ENCODE measurements around the gene GNAO1.

The GNAO1 gene

GRCh38 chr16:56289862-56290261 is 98.6 kb downstream of the GNAO1 start:
- DNase-seq = no peak
- H3K9me3 ChIP-seq (replicated peaks; ENCODE audit: insufficient read depth, low read length) = no peaks in the 10 kb centered on the region
- no peaks in the 10 kb centered on the region for H3K79me2 ChIP-seq (ENCODE audit: low read length)
- H3K36me3 ChIP-seq (replicated peaks; ENCODE audit: insufficient read depth, low read length) = no peaks in the 10 kb centered on the region
- H3F3A ChIP-seq (ENCODE audit: insufficient read depth, low read length) = no peaks in the 10 kb centered on the region
- H3K27ac ChIP-seq (ENCODE audit: low read length) = no peak overlapping the region
- no peaks in the 10 kb centered on the region for H3K4me1 ChIP-seq (ENCODE audit: low read length)
- H3K4me3 ChIP-seq (ENCODE audit: low read length) = no peak overlapping the region
- H3K4me2 ChIP-seq (ENCODE audit: low read depth, low read length) = no peak overlapping the region
- no peak overlapping the region for H2AFZ ChIP-seq (ENCODE audit: low read length)
- no peaks in the 10 kb centered on the region for H3K27me3 ChIP-seq (replicated peaks; ENCODE audit: insufficient read depth, low read length)
- TF ChIP-seq CTCF (IDR thresholded peaks at IDR 0.05; ENCODE audit: low read length) (no peak), EZH2phosphoT487 (IDR thresholded peaks at IDR 0.05; ENCODE audit: low read length) (no peak), EZH2 (optimal IDR thresholded peaks at IDR 0.05; ENCODE audit: low read depth, low read length) (no peak)
- H4K20me1 ChIP-seq (ENCODE audit: insufficient read depth, low read length) = no peaks in the 10 kb centered on the region
- H3K9me2 ChIP-seq (replicated peaks; ENCODE audit: insufficient read depth, low read length) = no peaks in the 10 kb centered on the region
- no peak overlapping the region for H3K9ac ChIP-seq (ENCODE audit: low read length)

- Histone ChIP-seq H3F3A (ENCODE audit: insufficient read depth, low read length) (no peaks in the 10 kb centered on the region), H3K4me3 (ENCODE audit: low read length) (no peak overlapping the region), H3K9ac (ENCODE audit: low read length) (no peak overlapping the region), H3K79me2 (ENCODE audit: low read length) (no peaks in the 10 kb centered on the region), H3K27me3 (replicated peaks; ENCODE audit: insufficient read depth, low read length) (no peaks in the 10 kb centered on the region), H3K9me3 (replicated peaks; ENCODE audit: insufficient read depth, low read length) (no peaks in the 10 kb centered on the region), H3K36me3 (replicated peaks; ENCODE audit: insufficient read depth, low read length) (no peaks in the 10 kb centered on the region), H3K27ac (ENCODE audit: low read length) (no peak overlapping the region), H3K9me2 (replicated peaks; ENCODE audit: insufficient read depth, low read length) (no peaks in the 10 kb centered on the region), H3K4me1 (ENCODE audit: low read length) (no peaks in the 10 kb centered on the region), H2AFZ (ENCODE audit: low read length) (no peak overlapping the region), H4K20me1 (ENCODE audit: insufficient read depth, low read length) (no peaks in the 10 kb centered on the region), H3K4me2 (ENCODE audit: low read depth, low read length) (no peak overlapping the region)
- DNase-seq = no peak
- TF ChIP-seq EZH2phosphoT487 (IDR thresholded peaks at IDR 0.05; ENCODE audit: low read length) = no peak
- no peak for TF ChIP-seq EZH2 (optimal IDR thresholded peaks at IDR 0.05; ENCODE audit: low read depth, low read length)
- no peak for TF ChIP-seq CTCF (IDR thresholded peaks at IDR 0.05; ENCODE audit: low read length)
Measured at GRCh38 chr16:56294014-56294413, 102.7 kb downstream of the GNAO1 start.

- Histone ChIP-seq H3K27me3 (replicated peaks; ENCODE audit: insufficient read depth, low read length) (no peaks in the 10 kb centered on the region), H3K4me3 (ENCODE audit: low read length) (no peak overlapping the region), H3K79me2 (ENCODE audit: low read length) (no peaks in the 10 kb centered on the region), H3K27ac (ENCODE audit: low read length) (no peak overlapping the region), H3F3A (ENCODE audit: insufficient read depth, low read length) (no peaks in the 10 kb centered on the region), H2AFZ (ENCODE audit: low read length) (no peak overlapping the region), H3K4me2 (ENCODE audit: low read depth, low read length) (no peak overlapping the region), H3K9me3 (replicated peaks; ENCODE audit: insufficient read depth, low read length) (no peaks in the 10 kb centered on the region), H4K20me1 (ENCODE audit: insufficient read depth, low read length) (no peaks in the 10 kb centered on the region), H3K36me3 (replicated peaks; ENCODE audit: insufficient read depth, low read length) (no peaks in the 10 kb centered on the region), H3K9me2 (replicated peaks; ENCODE audit: insufficient read depth, low read length) (no peaks in the 10 kb centered on the region), H3K4me1 (ENCODE audit: low read length) (no peaks in the 10 kb centered on the region), H3K9ac (ENCODE audit: low read length) (no peak overlapping the region)
- TF ChIP-seq CTCF (IDR thresholded peaks at IDR 0.05; ENCODE audit: low read length) (no peak), EZH2 (optimal IDR thresholded peaks at IDR 0.05; ENCODE audit: low read depth, low read length) (no peak)
- no peak for DNase-seq
Measured at GRCh38 chr16:56294579-56294978, 103.3 kb downstream of the GNAO1 start.

Measured in MM.1S (cell line).